GM10847 (cell line): ENCODE data around the gene SEM1.

Experiments used
- POLR2A ChIP-seq: IDR thresholded peaks from 2 replicates; pipeline ENCODE4 v1.6.1; 2011; ENCODE audit not compliant: insufficient read length; ENCODE audit errors: extremely low read depth

The SEM1 gene

DNA sequence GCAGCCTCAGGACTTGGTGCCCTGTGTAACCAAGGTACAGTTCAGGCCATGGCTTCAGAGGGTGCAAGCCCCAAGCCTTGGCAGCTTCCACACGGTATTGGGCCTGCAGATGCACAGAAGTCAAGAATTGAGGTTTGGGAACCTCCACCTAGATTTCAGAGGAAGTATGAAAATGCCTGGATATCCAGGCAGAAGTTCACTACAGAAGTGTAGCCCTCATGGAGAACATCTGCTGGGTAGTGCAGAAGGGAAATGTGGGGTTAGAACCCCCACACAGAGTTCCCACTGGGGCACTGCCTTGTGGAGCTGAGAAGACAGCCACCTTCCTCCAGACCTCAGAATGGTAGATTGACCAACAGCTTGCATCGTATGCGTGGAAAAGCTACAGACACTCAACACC, 3.4 kb upstream of the SEM1 start:
- no peak for TF ChIP-seq POLR2A

DNA sequence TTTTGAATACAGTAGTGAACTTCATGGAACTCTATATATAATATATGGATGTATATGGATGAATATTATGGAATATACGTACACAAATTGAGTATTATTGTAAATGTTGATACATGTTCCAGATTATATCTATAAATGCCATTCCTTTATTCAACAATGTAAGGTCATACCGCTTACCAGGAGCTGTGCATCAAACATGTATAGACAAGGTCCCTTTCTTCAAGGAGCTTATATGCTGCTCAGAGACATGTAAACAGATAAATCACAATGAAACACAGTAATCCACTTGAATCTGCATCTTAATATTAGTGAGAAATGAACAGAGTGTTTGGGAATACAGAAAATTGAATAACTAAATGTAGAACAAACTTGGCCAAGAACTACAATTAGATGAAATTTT, 898 bp upstream of the SEM1 start:
- no peak for TF ChIP-seq POLR2A

DNA sequence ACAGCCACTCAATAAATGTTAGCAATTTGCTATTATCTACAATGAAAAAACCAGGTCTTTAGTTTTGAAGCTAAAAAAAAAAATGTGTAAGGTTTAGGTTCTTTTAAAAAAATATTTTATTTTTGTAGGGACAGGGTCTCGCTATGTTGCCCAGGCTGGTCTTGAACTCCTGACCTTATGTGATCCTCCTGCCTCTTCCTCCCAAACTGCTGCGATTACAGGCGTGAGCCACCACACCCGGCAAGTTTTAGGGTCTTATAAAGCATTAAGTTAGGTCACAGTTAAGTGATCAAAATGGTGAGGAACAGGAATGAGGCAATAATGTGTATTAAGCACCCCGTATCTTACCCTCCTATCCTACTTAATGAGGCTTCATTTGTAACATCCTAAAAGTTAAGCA, 774 bp downstream of the SEM1 start:
- TF ChIP-seq POLR2A = no peak

DNA sequence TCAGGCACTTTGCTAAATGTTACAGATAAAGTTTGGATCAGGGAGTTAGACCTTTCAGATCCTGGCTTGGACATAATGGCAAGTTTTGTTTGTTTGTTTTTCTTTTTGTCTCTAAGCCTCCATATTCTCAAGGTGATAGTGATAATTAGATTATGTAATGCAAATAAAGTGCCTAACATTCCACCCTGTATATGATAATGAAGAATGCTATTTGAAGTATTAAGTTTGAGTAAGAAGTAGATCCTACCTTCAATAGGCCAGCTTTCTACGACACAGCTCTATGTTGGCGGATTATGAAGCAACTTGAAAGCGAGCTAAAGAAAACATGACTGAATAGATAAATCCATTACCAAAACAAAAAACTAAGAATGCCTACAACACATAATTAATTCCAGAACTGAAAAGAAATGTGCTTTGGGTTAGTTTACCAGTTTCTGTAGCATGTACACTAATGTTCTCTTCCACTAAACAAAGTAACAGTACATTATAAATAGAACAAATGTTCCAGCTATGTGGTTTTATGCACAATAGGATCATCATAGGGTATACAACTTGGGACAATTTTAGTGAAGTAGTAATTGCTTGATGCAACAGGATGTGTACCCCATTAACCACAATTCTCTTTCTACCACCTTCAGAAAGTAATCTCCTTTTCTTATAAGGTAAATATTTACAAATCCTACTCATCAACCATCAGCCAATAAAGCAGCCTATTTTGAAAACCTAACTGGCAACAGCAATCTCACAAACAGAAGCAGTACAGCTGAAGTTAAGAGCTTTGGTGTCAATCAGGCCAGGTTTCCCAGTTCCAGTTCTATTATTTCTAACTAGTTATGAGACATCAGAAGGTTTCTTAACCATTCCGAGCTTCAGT, 1.5 kb downstream of the SEM1 start:
- no peak for TF ChIP-seq POLR2A

DNA sequence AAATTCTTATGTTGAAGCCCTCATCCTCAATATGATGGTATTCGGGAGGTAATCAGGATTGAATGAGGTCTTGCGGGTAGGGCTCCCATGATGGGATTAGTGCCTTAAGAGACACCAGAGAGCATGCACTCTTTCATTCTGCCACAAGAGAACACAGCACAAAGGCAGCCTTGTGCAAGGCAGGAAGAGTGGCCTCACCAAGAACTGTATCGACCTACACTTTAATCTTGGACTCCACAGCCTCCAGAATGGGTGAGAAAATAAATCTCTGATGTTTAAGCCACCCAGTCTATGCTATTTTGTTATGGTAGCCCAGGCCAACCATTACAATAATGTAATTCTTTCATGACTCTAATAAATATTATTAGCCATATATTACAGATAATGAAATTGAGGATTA, 8.4 kb downstream of the SEM1 start:
- TF ChIP-seq POLR2A = no peak

DNA sequence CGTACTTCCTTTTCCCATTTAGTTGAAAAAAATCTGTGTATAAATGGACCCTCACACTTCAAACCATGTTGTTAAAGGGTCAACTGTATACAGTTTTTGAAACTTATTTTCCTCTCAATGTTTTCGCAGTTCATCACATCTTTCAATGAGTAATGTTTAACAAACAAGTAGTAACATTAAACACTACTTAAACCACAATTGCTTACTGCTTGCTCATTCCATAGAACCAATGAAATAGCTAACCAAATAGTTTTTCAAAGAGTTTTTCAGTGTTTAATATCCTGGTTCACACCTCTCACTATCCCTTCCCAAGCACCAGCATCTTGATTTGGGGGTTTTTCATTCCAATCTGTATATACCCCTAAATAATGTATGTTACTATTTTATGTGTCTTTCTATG, 9.1 kb downstream of the SEM1 start:
- TF ChIP-seq POLR2A = no peak

DNA sequence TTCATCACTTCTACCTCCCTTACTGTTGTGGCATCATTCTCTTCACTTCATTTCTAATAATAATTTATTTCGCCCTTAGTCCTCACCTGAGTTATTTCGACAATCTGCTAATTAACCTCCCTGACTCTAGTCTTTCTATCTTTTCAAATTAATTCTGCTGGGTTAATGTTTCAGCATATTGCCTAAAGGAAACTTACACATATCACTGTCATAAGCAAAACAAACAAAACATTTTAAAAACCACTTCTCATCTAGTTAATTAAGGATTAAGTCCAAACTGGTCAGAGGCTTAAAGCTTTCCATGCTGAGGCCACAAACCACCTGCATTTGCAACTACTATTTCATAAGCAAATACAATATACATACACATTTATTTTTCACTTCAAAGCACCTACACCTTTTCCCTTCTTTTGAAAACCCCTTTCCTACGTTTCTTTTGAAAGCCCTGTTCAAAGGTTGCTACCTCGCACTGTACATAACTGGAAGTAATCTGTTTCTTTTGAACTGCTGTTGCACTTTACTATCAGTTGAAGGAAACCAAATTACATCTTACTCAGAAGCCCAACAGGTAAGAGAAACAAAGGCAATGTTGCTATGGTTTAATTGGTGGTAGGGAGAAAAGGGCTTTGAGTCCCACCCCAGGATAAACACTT, 10.3 kb downstream of the SEM1 start:
- TF ChIP-seq POLR2A = no peak

DNA sequence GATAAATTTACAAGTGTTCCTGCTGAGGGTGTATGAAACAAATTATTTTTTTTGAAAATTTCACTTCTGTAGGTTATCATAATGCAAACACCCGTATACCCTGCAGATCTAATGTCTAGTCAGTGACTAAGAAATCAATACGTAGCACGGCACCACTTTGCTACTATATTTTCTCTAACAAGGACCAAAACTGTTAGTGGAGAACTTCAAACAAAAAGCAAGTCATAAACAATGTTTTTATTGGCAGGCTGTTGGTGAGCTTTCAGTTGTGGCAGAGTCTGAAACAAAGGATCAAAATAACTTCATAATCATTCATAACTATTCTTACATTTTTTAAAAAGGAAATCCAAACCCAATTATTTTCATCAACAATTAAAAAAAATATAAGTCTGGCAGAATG, 11.8 kb downstream of the SEM1 start:
- no peak for TF ChIP-seq POLR2A

DNA sequence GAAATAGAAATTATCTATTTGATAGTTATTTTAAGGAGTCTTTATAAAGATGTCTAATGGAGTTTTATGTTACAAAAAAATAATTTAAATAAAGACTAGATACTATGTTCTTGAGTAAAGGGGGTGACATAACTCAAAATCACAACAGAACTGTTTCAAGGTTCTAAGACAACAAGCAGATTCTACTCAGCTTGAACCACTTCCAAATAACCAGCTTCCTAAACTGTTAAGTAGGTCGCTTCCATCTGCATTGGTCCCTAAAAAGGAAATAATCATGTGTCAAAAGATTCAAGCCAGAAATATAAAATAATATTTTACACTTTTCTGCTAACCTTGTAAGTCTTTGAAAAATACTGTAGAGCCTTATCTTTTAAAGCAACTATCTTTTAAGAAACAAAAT, 14.1 kb downstream of the SEM1 start:
- no peak for TF ChIP-seq POLR2A

DNA sequence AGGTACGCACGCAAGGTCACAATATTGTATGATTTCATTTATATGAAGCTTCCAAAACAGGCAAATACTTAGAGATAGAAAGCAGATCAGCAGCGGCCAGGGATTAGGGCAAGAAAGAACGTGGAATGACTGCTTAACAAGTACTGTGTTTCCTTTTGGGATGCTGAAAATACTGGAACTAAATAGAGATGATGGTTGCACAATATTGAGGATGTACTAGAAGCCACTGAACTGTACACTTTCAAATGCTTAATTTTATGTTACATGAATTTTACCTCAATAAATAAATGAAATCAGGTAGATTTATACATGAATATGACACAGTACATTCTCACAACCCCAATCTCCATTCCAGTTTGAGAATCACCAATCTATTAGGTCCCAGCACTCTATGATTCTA, 15.6 kb downstream of the SEM1 start:
- TF ChIP-seq POLR2A = no peak

DNA sequence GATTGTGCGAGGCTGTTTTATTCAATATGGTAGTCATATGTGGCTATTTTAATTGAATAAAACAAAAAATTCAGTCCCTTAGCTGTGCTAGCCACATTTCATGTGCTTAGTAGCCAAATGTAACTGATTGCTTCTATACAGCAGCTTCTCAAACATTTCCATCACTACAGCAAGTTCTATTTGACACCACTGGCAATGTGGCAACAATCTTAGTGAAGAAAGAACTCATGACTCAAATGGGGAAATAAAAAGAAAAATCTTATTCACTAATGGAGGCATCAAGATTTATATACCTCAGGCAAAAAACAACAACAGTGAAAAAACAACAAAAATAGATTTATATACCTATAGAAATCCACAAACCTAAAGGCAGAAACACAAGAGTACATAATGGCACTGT, 17.9 kb downstream of the SEM1 start:
- no peak for TF ChIP-seq POLR2A

DNA sequence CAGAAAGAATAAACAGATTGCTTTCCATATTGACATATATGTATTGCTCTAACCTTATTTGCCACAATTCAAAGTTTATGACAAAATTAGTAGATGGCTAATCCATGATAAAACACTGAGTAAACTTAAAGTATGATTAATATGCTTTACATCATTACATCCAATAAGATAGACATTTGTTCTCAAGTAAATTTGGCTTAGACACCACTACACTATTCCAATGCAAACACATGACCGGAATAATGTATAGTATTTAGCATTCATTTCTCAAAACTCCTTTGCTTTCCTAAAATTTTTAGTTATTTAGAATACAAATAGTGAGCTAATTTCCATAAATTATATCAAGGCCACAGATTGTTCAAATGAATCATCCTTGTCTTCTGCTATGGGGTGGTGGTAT, 20.2 kb downstream of the SEM1 start:
- TF ChIP-seq POLR2A = no peak

DNA sequence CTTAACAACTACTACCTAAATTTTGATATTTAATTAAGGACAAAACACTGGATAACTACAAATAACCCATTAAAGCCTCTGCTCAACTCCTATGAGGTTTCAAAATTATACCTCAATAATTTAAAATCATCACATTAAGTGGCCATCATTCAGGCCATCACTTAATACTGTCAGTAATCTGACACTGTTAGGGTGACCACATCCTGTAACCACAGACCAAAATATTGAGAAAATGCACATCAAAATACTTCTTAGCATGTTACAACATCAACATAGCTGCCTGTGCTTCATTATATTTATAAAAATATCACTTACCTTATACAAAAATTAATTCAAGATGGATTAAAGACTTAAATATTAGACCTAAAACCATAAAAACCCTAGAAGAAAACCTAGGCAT, 23.3 kb downstream of the SEM1 start:
- no peak for TF ChIP-seq POLR2A

DNA sequence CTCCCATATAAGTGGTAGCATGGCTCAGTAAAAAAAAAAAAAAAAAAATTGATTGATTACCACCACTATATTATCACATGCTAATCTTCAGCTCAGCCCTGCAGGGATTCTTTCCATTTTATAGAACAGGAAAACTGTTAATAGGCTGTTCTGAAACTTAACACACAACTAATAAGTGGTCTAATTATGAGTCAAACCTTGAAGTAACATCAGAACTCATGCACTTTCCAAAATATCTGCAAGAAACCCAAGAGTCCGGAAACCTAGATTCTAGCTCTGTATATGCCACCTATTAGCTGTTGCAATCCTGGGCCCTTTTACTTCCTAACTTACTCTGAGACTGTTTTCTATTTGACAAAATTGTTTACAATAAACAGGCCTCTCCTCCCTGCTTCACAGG, 23.9 kb downstream of the SEM1 start:
- no peak for TF ChIP-seq POLR2A

DNA sequence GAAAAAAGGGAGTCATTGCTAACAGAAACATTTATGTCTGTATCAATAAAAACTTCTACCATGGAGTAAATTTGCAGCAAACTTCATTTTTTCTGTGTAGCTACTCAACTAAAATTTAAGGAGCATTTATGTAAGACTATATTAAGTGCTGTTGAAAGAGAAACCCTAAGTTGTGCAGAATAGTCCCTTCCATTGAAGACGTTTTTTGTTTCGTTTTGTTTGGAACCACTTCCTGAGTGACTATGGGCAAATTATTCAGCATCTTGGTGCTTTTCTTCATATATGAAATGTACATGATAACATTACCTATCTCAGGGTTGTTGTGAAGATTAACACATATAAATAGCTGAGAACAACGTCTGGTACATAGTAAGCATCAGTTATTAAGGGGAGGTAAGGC, 24.3 kb downstream of the SEM1 start:
- TF ChIP-seq POLR2A = no peak

DNA sequence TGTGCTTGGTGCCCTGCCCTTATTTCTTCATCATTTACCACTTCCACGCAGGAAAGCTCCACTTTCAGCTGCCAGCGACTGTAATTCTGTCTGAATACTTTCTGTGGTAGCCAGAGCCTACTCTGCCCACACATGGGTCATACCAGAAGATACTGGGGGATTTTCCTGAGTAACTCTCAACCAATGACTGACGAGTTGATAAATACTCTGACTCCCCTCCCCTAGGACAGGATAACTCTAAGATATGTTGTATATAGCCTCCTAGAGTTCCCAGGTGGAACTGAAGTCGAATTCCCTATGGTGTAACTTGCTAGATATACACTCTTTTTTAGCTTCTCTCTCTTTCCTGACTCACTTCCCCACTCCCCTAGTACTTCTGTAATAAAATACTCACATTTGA, 29.8 kb downstream of the SEM1 start:
- TF ChIP-seq POLR2A = no peak

DNA sequence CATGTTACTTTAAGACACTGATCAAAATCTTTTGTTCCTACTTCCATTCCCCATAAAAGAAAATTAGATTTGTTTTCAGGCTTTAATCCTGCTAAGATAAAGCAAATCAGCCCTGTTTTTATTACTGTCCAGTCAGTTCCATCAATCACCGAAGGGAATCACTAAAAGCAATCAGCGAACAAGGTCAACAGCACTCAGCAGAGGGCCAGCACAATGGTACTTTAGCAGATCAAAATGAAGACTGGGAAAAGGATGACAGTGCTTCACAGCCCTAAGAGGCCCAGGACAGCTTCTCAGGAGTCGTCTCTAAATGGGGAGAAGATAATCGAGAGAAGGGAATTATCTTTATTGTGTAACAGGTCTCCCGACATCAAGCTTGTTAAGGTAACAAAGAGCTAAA, 32.7 kb downstream of the SEM1 start:
- no peak for TF ChIP-seq POLR2A

DNA sequence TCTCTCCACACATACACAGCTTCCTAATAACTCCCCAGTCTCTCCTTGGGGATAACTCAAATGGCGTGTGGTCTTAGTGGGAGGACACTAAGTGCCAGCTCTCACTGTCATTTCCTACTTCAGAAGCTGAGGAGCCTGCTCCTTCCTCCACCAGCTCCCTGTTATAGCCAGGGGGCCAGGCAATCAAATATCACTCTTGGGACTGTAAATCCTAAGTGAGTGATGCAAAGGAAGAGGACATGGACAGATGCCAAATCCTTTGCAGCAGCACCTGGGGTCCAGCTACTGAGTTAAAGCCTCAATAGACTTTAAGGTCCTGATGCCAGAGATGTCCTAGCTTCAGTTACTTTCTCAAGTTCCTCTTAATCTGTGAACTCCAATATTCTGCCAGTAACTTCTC, 34.1 kb downstream of the SEM1 start:
- no peak for TF ChIP-seq POLR2A

DNA sequence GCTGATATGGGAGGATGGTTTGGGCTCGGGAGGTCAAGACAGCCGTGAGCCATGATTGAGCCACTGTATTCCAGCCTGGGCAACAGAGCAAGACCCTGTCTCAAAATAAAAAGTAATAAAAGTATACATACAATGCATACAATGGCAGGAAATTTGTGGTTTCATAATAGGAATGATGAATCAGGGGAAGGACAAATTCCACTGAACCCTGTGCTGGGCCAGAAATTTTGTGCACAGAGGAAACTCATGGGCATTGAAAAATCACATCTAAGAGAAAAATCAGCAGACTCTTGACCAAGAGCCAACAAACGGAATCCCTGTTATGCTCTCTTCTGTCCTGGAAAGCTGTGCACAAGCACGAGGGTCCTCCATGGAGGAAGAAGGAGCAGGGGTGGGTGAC, 35.1 kb downstream of the SEM1 start:
- TF ChIP-seq POLR2A = no peak
